Measurements from ENCODE around the gene GABBR2.

DNA sequence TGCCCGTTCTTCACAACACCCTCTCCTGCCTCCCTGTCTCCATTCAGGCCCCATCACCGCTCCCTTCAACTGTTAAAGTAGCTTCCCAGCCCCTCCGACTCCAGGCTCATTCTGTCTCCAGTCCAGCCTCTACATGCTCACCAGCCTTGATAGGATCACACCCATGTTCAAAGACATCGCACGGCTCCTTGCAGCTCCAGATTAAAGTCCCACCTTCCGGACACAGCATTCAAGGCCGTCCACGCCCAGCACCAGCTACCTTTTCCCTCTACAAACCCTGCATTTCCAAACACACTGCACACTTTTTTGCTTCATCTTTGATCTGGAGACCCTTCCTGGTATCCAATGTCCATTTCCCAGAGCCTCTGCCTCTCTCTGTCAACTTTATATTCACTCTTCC lies 6.4 kb downstream of the GABBR2 start:
- TF ChIP-seq, protein P1, sequence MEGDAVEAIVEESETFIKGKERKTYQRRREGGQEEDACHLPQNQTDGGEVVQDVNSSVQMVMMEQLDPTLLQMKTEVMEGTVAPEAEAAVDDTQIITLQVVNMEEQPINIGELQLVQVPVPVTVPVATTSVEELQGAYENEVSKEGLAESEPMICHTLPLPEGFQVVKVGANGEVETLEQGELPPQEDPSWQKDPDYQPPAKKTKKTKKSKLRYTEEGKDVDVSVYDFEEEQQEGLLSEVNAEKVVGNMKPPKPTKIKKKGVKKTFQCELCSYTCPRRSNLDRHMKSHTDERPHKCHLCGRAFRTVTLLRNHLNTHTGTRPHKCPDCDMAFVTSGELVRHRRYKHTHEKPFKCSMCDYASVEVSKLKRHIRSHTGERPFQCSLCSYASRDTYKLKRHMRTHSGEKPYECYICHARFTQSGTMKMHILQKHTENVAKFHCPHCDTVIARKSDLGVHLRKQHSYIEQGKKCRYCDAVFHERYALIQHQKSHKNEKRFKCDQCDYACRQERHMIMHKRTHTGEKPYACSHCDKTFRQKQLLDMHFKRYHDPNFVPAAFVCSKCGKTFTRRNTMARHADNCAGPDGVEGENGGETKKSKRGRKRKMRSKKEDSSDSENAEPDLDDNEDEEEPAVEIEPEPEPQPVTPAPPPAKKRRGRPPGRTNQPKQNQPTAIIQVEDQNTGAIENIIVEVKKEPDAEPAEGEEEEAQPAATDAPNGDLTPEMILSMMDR (conservative IDR thresholded peaks at IDR 0.05; ENCODE audit: low read depth, low read length), result no peak
- TF ChIP-seq EZH2 (IDR thresholded peaks at IDR 0.05; ENCODE audit: borderline replicate concordance, low read depth, low read length, poor library complexity, severe bottlenecking), result no peak

Measured in A673 (cell line).